SK-N-SH (cell line): ENCODE measurements around the gene CACNA1G. TPM values are rescaled to one million over a fixed set of nuclear protein-coding genes. Genes with fewer than 3 reads are reported as not detected.
A peak's percentile ranks its signal among the peaks of the same experiment; 100 is the strongest.

ENCODE experiments used
- CTCF ChIA-PET: fragments of 300-600, 350-600 bp; formaldehyde crosslinking; extraction: SDS; loops from one replicate; lab custom pipeline; 2021; lab: Yijun Ruan, JAX
- POLR2A ChIA-PET: fragments of 350-600 bp; sonication (Branson Sonifier 250); formaldehyde crosslinking; extraction: SDS; loops from one replicate; lab custom pipeline; 2020; ENCODE audit warnings: antibody characterized with exemption, inconsistent platforms; lab: Yijun Ruan, JAX
- DNase-seq: peaks from one replicate; pipeline ENCODE4 v3.0.0; 2012
- H2AFZ ChIP-seq: fragments of 200-600 bp; sonication (generic); 2 replicates; pipeline ENCODE4 v1.8.1; 2016; ENCODE audit warnings: antibody characterized with exemption, mild to moderate bottlenecking, low read depth
- H3F3A ChIP-seq: fragments of 200-600 bp; sonication (generic); replicated peaks from 2 replicates; pipeline ENCODE3; 2016; ENCODE audit warnings: antibody characterized with exemption, mild to moderate bottlenecking; ENCODE audit not compliant: insufficient read depth
- H3K27ac ChIP-seq, 2 experiments: fragments of 200-500 bp in 1 of 2; fragments of 200-600 bp in 1 of 2; sonication (Bioruptor generic) in 1 of 2; sonication (generic), shearing (Covaris generic) in 1 of 2; 2 replicates each; pipeline versions ENCODE4 v1.5.1 to v1.6.1; 2014 to 2016; ENCODE audit warnings: low read depth in 2 of 2, inconsistent platforms in 1 of 2, low read length in 1 of 2, mild to moderate bottlenecking in 1 of 2, mixed read lengths in 1 of 2
- H3K27me3 ChIP-seq: fragments of 200-600 bp; sonication (generic), shearing (Covaris generic); 2 replicates; pipeline ENCODE4 v1.6.1; 2016; ENCODE audit warnings: mixed run types; ENCODE audit not compliant: insufficient read depth
- H3K36me3 ChIP-seq, 2 experiments: fragments of 200-500 bp in 1 of 2; fragments of 200-600 bp in 1 of 2; sonication (Bioruptor generic) in 1 of 2; sonication (generic) in 1 of 2; replicated peaks in 1 of 2; 2 replicates each; pipeline versions ENCODE3 to v1.5.1; 2014 to 2016; ENCODE audit warnings: low read length in 1 of 2, mild to moderate bottlenecking in 1 of 2; ENCODE audit not compliant: insufficient read depth in 2 of 2, control insufficient read depth in 1 of 2
- H3K4me1 ChIP-seq, 2 experiments: fragments of 200-500 bp in 1 of 2; fragments of 200-600 bp in 1 of 2; sonication (Bioruptor generic) in 1 of 2; sonication (generic), shearing (Covaris generic) in 1 of 2; 2 replicates each; pipeline versions ENCODE4 v1.5.1 to v1.6.1; 2014 to 2016; ENCODE audit warnings: low read depth in 1 of 2, low read length in 1 of 2, mixed run types in 1 of 2; ENCODE audit not compliant: insufficient read depth in 2 of 2, control insufficient read depth in 1 of 2
- H3K4me2 ChIP-seq: fragments of 200-600 bp; sonication (generic), shearing (Covaris generic); 2 replicates; pipeline ENCODE4 v1.6.1; 2017; ENCODE audit warnings: mixed run types
- H3K4me3 ChIP-seq, 2 experiments: fragments of 200-500 bp in 1 of 2; fragments of 200-600 bp in 1 of 2; sonication (Bioruptor generic) in 1 of 2; sonication (generic), shearing (Covaris generic) in 1 of 2; 2 replicates each; pipeline versions ENCODE4 v1.5.1 to v1.8.1; 2014 to 2016; ENCODE audit warnings: low read depth in 2 of 2, inconsistent platforms in 1 of 2, low read length in 1 of 2, mild to moderate bottlenecking in 1 of 2, mixed read lengths in 1 of 2, moderate library complexity in 1 of 2
- H3K79me2 ChIP-seq: fragments of 200-600 bp; sonication (generic); 2 replicates; pipeline ENCODE4 v1.8.1; 2017; ENCODE audit warnings: mild to moderate bottlenecking; ENCODE audit not compliant: insufficient read depth
- H3K9ac ChIP-seq: fragments of 200-600 bp; sonication (generic); 2 replicates; pipeline ENCODE4 v1.6.1; 2017; ENCODE audit warnings: mixed run types
- H3K9me2 ChIP-seq: fragments of 200-600 bp; sonication (generic); 2 replicates; pipeline ENCODE4 v1.6.1; 2017; ENCODE audit warnings: mixed run types
- H3K9me3 ChIP-seq: fragments of 200-600 bp; sonication (generic); 2 replicates; pipeline ENCODE4 v1.6.1; 2017; ENCODE audit warnings: mixed run types, mild to moderate bottlenecking, moderate library complexity
- H4K20me1 ChIP-seq: fragments of 200-600 bp; sonication (generic); 2 replicates; pipeline ENCODE4 v1.6.1; 2017; ENCODE audit warnings: mild to moderate bottlenecking, mixed run types; ENCODE audit not compliant: insufficient read depth
- EP300 ChIP-seq, 2 experiments: IDR thresholded peaks; 2 replicates each; pipeline versions ENCODE4 v1.4.0 to v1.6.1; 2012; ENCODE audit warnings: borderline replicate concordance in 1 of 2, low read depth in 1 of 2, low read length in 1 of 2
- EZH2phosphoT487 ChIP-seq: fragments of 200-600 bp; sonication (generic); IDR thresholded peaks from 2 replicates; pipeline ENCODE4 v1.6.1; 2017; ENCODE audit warnings: low read depth, mixed run types, mild to moderate bottlenecking, antibody characterized with exemption, moderate library complexity, borderline replicate concordance
- FOSL2 ChIP-seq: IDR thresholded peaks from 2 replicates; pipeline ENCODE4 v1.4.0; 2012; ENCODE audit warnings: low read depth, mild to moderate bottlenecking, moderate library complexity, borderline replicate concordance
- GABPA ChIP-seq: IDR thresholded peaks from 2 replicates; pipeline ENCODE4 v1.4.0; 2012; ENCODE audit warnings: low read depth, mild to moderate bottlenecking
- GATA2 ChIP-seq: sonication (generic); formaldehyde crosslinking; IDR thresholded peaks from 2 replicates; pipeline ENCODE4 v1.5.0; 2020; ENCODE audit warnings: mild to moderate bottlenecking, missing genetic modification reagents
- MEF2A ChIP-seq: IDR thresholded peaks from 2 replicates; pipeline ENCODE4 v1.4.0; 2012; ENCODE audit warnings: low read depth, borderline replicate concordance
- MXI1 ChIP-seq: IDR thresholded peaks from 2 replicates; pipeline ENCODE4 v1.6.1; 2012; ENCODE audit warnings: mild to moderate bottlenecking, low read depth, low read length, improper control_type of control experiment
- NRF1 ChIP-seq: IDR thresholded peaks from 2 replicates; pipeline ENCODE4 v1.6.1; 2012; ENCODE audit warnings: low read depth, mild to moderate bottlenecking, low read length
- RAD21 ChIP-seq: IDR thresholded peaks from 2 replicates; pipeline ENCODE4 v1.6.1; 2012; ENCODE audit warnings: mild to moderate bottlenecking, low read length
- RCOR1 ChIP-seq: fragments of 150-350 bp; IDR thresholded peaks from 2 replicates; pipeline ENCODE4 v1.6.1; 2017; ENCODE audit warnings: antibody characterized with exemption, low read length
- SMC3 ChIP-seq: IDR thresholded peaks from 2 replicates; pipeline ENCODE4 v1.6.1; 2012; ENCODE audit warnings: low read depth, low read length, improper control_type of control experiment
- TCF12 ChIP-seq: IDR thresholded peaks from 2 replicates; pipeline ENCODE4 v1.4.0; 2012
- USF1 ChIP-seq: IDR thresholded peaks from 2 replicates; pipeline ENCODE4 v1.4.0; 2012; ENCODE audit warnings: low read depth, borderline replicate concordance
- USF2 ChIP-seq: fragments of 150-350 bp; IDR thresholded peaks from 2 replicates; pipeline ENCODE4 v1.6.1; 2017; ENCODE audit warnings: antibody characterized with exemption, low read length, low read depth, borderline replicate concordance
- YY1 ChIP-seq: IDR thresholded peaks from 2 replicates; pipeline ENCODE4 v1.4.0; 2012; ENCODE audit warnings: low read depth, mild to moderate bottlenecking
- WGBS: methylation state at CpG from one replicate; pipeline ENCODE4 v1.1.6; 2017; ENCODE audit warnings: low lambda C conversion rate; 5-methylcytosine and 5-hydroxymethylcytosine counted together
- polyA plus RNA-seq, 3 experiments: library from polyadenylated mRNA; depleted of rRNA; stranded (reverse); fragments of >200 nt; gene quantifications; 2 replicates each; pipeline ENCODE4 v1.2.3, GENCODE V29; 2012
- TF ChIP-seq, protein P1 (sequence below): fragments of 200-600 bp; sonication (generic); IDR thresholded peaks from 2 replicates; pipeline ENCODE4 v1.6.1; 2017; ENCODE audit warnings: antibody characterized with exemption, mild to moderate bottlenecking, moderate library complexity
- TF ChIP-seq, protein P2 (sequence below): fragments of 150-350 bp; IDR thresholded peaks from 2 replicates; pipeline ENCODE4 v1.6.1; 2016; ENCODE audit warnings: mild to moderate bottlenecking, low read depth, low read length

The CACNA1G gene
- polyA plus RNA-seq, 1 of the 3 experiments (the other 2 are of a cell fraction) = 0.21 TPM

DNA sequence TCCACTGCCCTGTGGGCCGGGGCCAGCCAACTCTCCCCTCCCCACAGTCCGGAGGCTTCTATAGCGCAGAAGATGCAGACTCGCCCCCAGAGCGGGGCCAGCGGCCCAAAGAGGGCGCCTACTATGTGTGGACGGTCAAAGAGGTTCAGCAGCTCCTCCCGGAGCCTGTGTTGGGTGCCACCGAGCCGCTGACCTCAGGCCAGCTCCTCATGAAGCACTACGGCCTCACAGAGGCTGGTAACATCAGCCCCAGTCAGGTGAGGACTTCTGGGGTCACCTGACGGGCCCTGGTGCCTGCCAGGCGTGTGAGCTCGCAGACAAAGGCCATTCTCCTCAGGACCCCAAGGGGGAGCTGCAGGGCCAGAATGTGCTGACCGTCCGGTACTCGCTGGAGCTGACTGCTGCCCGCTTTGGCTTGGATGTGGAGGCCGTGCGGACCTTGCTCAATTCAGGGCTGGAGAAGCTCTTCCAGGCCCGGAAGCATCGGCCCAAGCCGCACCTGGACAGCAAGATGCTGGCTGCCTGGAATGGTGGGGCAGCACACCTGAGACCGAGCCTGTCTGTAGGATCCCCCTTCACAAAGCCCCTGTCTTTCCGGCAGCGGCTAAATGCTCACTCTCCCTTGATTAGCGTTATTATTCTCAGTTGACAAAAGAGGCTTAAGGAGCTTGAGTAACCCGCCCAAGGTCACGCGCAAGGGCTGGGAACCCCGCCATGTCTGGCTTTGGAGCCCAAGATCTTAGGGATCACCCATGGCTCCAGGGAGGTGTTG is 9.7 kb upstream of the CACNA1G start:
- ChIA-PET CTCF (interaction anchor here (0.7 to 24.2 kb wide), 69 partner anchors 9 to 501 kb away, joined by 3 to 1212 read pairs (median 5); partner anchors contain the start of genes ANKRD40, CACNA1G, CHAD and EPN3), POLR2A (interaction anchor here (0.6 to 2.5 kb wide), 6 partner anchors 9 to 493 kb away, joined by 3 to 21 read pairs (median 4); no protein-coding TSS in a partner anchor)
- Histone ChIP-seq H3K4me2 (no peak overlapping the region), H3K4me3 (no peak overlapping the region), H3K27me3 (no peaks in the 10 kb centered on the region), H3K4me1 (peaks cover 0 to 22% of the 10 kb centered on the region in 2 experiments; a peak in 1 of 4 replicates), H3K36me3 (peaks cover 16 to 34% of the 10 kb centered on the region in 2 experiments), H4K20me1 (no peaks in the 10 kb centered on the region), H3F3A (peaks cover 6% of the 10 kb centered on the region), H3K9me3 (no peaks in the 10 kb centered on the region), H3K9ac (no peak overlapping the region), H3K79me2 (peaks cover 16% of the 10 kb centered on the region)
- whole genome bisulfite sequencing = 86% methylated on average over 9 of the region's 32 CpGs
- peak; percentile 95 for DNase-seq
- no peak for TF ChIP-seq FOSL2
- peak; percentile 22; the same call in 1 of the 2 replicates for TF ChIP-seq USF2
- TF ChIP-seq GABPA = no peak
- TF ChIP-seq EP300 (IDR thresholded peaks at IDR 0.05; ENCODE audit: borderline replicate concordance in 1 of 2, low read depth in 1 of 2, low read length in 1 of 2) = no peak
- TF ChIP-seq MEF2A = no peak
- 0 out of 2 replicates have a peak, but pooled peaks have one; percentile 46 for TF ChIP-seq MXI1
- peak; percentile 99 for TF ChIP-seq SMC3
- no peak for TF ChIP-seq RCOR1
- TF ChIP-seq, protein P1, sequence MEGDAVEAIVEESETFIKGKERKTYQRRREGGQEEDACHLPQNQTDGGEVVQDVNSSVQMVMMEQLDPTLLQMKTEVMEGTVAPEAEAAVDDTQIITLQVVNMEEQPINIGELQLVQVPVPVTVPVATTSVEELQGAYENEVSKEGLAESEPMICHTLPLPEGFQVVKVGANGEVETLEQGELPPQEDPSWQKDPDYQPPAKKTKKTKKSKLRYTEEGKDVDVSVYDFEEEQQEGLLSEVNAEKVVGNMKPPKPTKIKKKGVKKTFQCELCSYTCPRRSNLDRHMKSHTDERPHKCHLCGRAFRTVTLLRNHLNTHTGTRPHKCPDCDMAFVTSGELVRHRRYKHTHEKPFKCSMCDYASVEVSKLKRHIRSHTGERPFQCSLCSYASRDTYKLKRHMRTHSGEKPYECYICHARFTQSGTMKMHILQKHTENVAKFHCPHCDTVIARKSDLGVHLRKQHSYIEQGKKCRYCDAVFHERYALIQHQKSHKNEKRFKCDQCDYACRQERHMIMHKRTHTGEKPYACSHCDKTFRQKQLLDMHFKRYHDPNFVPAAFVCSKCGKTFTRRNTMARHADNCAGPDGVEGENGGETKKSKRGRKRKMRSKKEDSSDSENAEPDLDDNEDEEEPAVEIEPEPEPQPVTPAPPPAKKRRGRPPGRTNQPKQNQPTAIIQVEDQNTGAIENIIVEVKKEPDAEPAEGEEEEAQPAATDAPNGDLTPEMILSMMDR = peak; percentile 90
- TF ChIP-seq NRF1 = 0 out of 2 replicates have a peak, but pooled peaks have one; percentile 12
- TF ChIP-seq RAD21 = peak; percentile 100
- TF ChIP-seq, all 33 proteins: peak for 6
- Histone ChIP-seq H3K27ac (no peak overlapping the region), H3K9me2 (no peaks in the 10 kb centered on the region), H2AFZ (no peak overlapping the region)

GRCh38 chr17:50551433-50551815 is 9.1 kb upstream of the CACNA1G start:
- ChIA-PET CTCF (interaction anchor here (0.7 to 24.2 kb wide), 64 partner anchors 9 to 501 kb away, joined by 3 to 1212 read pairs (median 6); partner anchors contain the start of genes ANKRD40, CACNA1G, CHAD and EPN3), POLR2A (interaction anchor here (0.6 to 2.5 kb wide), 6 partner anchors 54 to 493 kb away, joined by 3 to 21 read pairs (median 4); no protein-coding TSS in a partner anchor)
- H3K27me3 ChIP-seq = no peaks in the 10 kb centered on the region
- H3F3A ChIP-seq = peaks cover 3% of the 10 kb centered on the region
- no peak overlapping the region for H3K27ac ChIP-seq
- H3K9ac ChIP-seq = no peak overlapping the region
- H3K4me3 ChIP-seq = no peak overlapping the region
- H3K9me3 ChIP-seq = no peaks in the 10 kb centered on the region
- no peaks in the 10 kb centered on the region for H3K9me2 ChIP-seq
- peaks cover 16 to 38% of the 10 kb centered on the region in 2 experiments for H3K36me3 ChIP-seq
- no peaks in the 10 kb centered on the region for H4K20me1 ChIP-seq
- H3K4me2 ChIP-seq = no peak overlapping the region
- DNase-seq = no peak
- peaks cover 16% of the 10 kb centered on the region for H3K79me2 ChIP-seq
- 100% methylated on average over 4 of the region's 8 CpGs for WGBS
- peaks cover 0 to 27% of the 10 kb centered on the region in 2 experiments; a peak in 1 of 4 replicates for H3K4me1 ChIP-seq
- no peak overlapping the region for H2AFZ ChIP-seq
- no peak for TF ChIP-seq USF2
- TF ChIP-seq FOSL2 = no peak
- TF ChIP-seq MXI1 = no peak
- no peak for TF ChIP-seq EZH2phosphoT487
- TF ChIP-seq YY1 = no peak
- TF ChIP-seq, protein P2, sequence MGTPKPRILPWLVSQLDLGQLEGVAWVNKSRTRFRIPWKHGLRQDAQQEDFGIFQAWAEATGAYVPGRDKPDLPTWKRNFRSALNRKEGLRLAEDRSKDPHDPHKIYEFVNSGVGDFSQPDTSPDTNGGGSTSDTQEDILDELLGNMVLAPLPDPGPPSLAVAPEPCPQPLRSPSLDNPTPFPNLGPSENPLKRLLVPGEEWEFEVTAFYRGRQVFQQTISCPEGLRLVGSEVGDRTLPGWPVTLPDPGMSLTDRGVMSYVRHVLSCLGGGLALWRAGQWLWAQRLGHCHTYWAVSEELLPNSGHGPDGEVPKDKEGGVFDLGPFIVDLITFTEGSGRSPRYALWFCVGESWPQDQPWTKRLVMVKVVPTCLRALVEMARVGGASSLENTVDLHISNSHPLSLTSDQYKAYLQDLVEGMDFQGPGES = no peak
- TF ChIP-seq TCF12 = no peak
- TF ChIP-seq USF1 = no peak
- TF ChIP-seq GATA2 = no peak
